ENCODE data around the gene BCCIP. TPM values are rescaled to one million over a fixed set of nuclear protein-coding genes. Genes with fewer than 3 reads are reported as not detected.

The BCCIP gene
- total and polyA plus RNA-seq, 2 of the 8 experiments (the other 6 are each of a cell fraction or from before 2014, with no cell fraction given) = 33.9 to 120 TPM

DNA sequence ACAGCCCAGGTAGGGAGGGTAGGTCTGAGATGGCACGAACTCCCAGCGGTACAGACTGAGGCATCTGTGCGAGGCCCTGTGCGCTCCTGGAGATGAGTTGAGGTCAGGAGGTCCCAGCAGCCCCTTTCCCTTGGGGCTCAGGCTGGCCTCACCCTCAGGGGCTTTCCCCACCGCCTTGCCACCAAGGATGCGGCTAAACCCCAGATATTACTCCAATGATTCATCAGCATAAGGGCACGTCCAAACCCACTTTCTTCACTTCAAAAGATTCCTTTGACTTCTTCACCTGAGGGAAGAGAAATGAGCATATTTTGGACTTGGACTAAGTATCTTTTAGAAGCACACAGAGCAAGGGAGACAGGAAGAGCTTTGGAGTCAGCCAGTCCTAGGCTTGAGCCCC lies 20.6 kb upstream of the BCCIP start:
- Histone ChIP-seq H3K79me1 (ENCODE audit: low read depth, low read length) (no peaks in the 10 kb centered on the region), H3K27ac (ENCODE audit: low read depth, low read length) (no peak overlapping the region), H2AFZ (ENCODE audit: low read length) (no peak overlapping the region), H3K36me3 (ENCODE audit: control insufficient read depth in 2 of 4, insufficient read depth in 4 of 4, low read length in 3 of 4) (peaks cover 2 to 29% (median 17%) of the 10 kb centered on the region in 4 experiments; a peak in 7 of 8 replicates), H4K5ac (ENCODE audit: insufficient read length, low read depth, low read length) (no peak overlapping the region), H3K14ac (ENCODE audit: insufficient read length) (no peak overlapping the region), H2BK5ac (ENCODE audit: low read depth, low read length) (no peak overlapping the region), H3K23ac (ENCODE audit: insufficient read length) (no peak overlapping the region), H2BK120ac (replicated peaks; ENCODE audit: low read depth, low read length) (no peak overlapping the region), H3K4me2 (ENCODE audit: insufficient read depth in 1 of 2, low read depth in 2 of 2, low read length in 2 of 2) (no peak overlapping the region), H2BK15ac (ENCODE audit: low read length) (no peak overlapping the region), H4K8ac (ENCODE audit: extremely low read depth, insufficient read depth, low read length) (no peak overlapping the region), H4K20me1 (replicated peaks in 1 of 2; ENCODE audit: control insufficient read depth in 1 of 2, insufficient read depth in 2 of 2, low read length in 2 of 2) (peaks cover under 1 to 3% of the 10 kb centered on the region in 2 experiments), H3K4me3 (ENCODE audit: extremely low read depth in 1 of 4, insufficient read depth in 2 of 4, low read depth in 3 of 4, low read length in 4 of 4) (no peak overlapping the region), H2BK20ac (ENCODE audit: low read length) (no peak overlapping the region), H2BK12ac (ENCODE audit: low read depth, low read length) (no peak overlapping the region), H3K79me2 (ENCODE audit: control insufficient read depth in 1 of 2, insufficient read depth in 2 of 2, low read length in 2 of 2) (no peaks in the 10 kb centered on the region), H3K4ac (replicated peaks; ENCODE audit: insufficient read length, low read depth, low read length) (no peak overlapping the region), H3K9ac (replicated peaks in 1 of 4; ENCODE audit: extremely low read depth in 1 of 4, low read depth in 3 of 4, low read length in 3 of 4) (no peak overlapping the region), H2AK5ac (ENCODE audit: low read depth, low read length) (no peak overlapping the region), H3K18ac (ENCODE audit: extremely low read depth, low read length) (no peak overlapping the region), H3K56ac (replicated peaks; ENCODE audit: insufficient read length, low read depth, low read length) (no peak overlapping the region), H3K23me2 (ENCODE audit: low read depth, low read length) (no peaks in the 10 kb centered on the region), H4K91ac (replicated peaks; ENCODE audit: insufficient read length, low read length) (no peak overlapping the region), H3K27me3 (replicated peaks in 1 of 4; ENCODE audit: control insufficient read depth in 3 of 4, extremely low read depth in 1 of 4, insufficient read depth in 3 of 4, low read length in 3 of 4) (no peaks in the 10 kb centered on the region), H3K9me3 (ENCODE audit: insufficient read depth in 2 of 2, low read depth in 1 of 2, low read length in 1 of 2) (no peaks in the 10 kb centered on the region), H3K4me1 (replicated peaks in 1 of 4; ENCODE audit: control insufficient read depth in 3 of 4, insufficient read depth in 4 of 4, low read length in 3 of 4) (peaks cover 0 to 5% (median 0%) of the 10 kb centered on the region in 4 experiments; a peak in 1 of 7 replicates)
- no peak for FAIRE-seq
- TF ChIP-seq, protein P1, sequence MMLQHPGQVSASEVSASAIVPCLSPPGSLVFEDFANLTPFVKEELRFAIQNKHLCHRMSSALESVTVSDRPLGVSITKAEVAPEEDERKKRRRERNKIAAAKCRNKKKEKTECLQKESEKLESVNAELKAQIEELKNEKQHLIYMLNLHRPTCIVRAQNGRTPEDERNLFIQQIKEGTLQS (IDR thresholded peaks at IDR 0.05; ENCODE audit: insufficient read depth, low read depth, low read length) = no peak
- TF ChIP-seq SRF (IDR thresholded peaks at IDR 0.05; ENCODE audit: low read depth, low read length) (no peak), SUZ12 (IDR thresholded peaks at IDR 0.05; ENCODE audit: low read length) (no peak), SIRT6 (IDR thresholded peaks at IDR 0.05; ENCODE audit: low read length) (no peak), TAF7 (optimal IDR thresholded peaks at IDR 0.05; ENCODE audit: borderline replicate concordance, low read depth, low read length) (no peak), CBX5 (IDR thresholded peaks at IDR 0.05; ENCODE audit: low read depth, low read length) (no peak), CTBP2 (IDR thresholded peaks at IDR 0.05; ENCODE audit: borderline replicate concordance, insufficient read depth, insufficient read length, low read length) (no peak), TCF12 (IDR thresholded peaks at IDR 0.05; ENCODE audit: low read depth, low read length) (no peak), SP2 (IDR thresholded peaks at IDR 0.05; ENCODE audit: low read length) (no peak)
- WGBS, 2 experiments (ENCODE audit: extremely low coverage in 1 of 2, insufficient coverage in 1 of 2, insufficient read length in 1 of 2, insufficient replicate concordance in 2 of 2, low coverage in 1 of 2, low lambda C conversion rate in 2 of 2, missing lambda C conversion rate in 1 of 2) = 89% methylated on average over 7 of the region's 7 CpGs; no CpG with 5 or more reads in 1 of the 2 experiments
- POLR2A ChIA-PET (ENCODE audit: partially characterized antibody) = no interaction called here
- CTCF ChIA-PET (ENCODE audit: partially characterized antibody) = interaction anchor here (1.1 kb wide), 1 partner anchor 66 kb away, joined by 3 read pairs; no protein-coding TSS in a partner anchor
- no peak for DNase-seq (ENCODE audit: low read depth in 1 of 2, low spot score in 2 of 2)

Data from H1 (cell line).